ENCODE measurements around the gene WDR6.

- TF ChIP-seq POLR2A (IDR thresholded peaks at IDR 0.05; ENCODE audit: low read depth), result no peak
- TF ChIP-seq, protein P1, sequence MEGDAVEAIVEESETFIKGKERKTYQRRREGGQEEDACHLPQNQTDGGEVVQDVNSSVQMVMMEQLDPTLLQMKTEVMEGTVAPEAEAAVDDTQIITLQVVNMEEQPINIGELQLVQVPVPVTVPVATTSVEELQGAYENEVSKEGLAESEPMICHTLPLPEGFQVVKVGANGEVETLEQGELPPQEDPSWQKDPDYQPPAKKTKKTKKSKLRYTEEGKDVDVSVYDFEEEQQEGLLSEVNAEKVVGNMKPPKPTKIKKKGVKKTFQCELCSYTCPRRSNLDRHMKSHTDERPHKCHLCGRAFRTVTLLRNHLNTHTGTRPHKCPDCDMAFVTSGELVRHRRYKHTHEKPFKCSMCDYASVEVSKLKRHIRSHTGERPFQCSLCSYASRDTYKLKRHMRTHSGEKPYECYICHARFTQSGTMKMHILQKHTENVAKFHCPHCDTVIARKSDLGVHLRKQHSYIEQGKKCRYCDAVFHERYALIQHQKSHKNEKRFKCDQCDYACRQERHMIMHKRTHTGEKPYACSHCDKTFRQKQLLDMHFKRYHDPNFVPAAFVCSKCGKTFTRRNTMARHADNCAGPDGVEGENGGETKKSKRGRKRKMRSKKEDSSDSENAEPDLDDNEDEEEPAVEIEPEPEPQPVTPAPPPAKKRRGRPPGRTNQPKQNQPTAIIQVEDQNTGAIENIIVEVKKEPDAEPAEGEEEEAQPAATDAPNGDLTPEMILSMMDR (IDR thresholded peaks at IDR 0.05), result no peak
Observed at GRCh38 chr3:49034650-49035049, 27.5 kb downstream of the WDR6 start.
